K562 (cell line): ENCODE data around the gene BAIAP2L2. TPM values are rescaled to one million over a fixed set of nuclear protein-coding genes. Genes with fewer than 3 reads are reported as not detected.

Experiments
- ATAC-seq: fragments of 200-7000 bp; cut with Tn5 transposase; 3 replicates; pipeline ENCODE4 v1.9.1; 2020; ENCODE audit warnings: moderate library complexity
- BruUV-seq: library from RNA; stranded (reverse); fragments of 400-500 nt; replicated peaks from 2 replicates; lab custom pipeline; 2021; lab: Mats Ljungman, UMichigan
- CTCF ChIA-PET: fragments of 300-600 bp; formaldehyde crosslinking; extraction: SDS; loops from one replicate; lab custom pipeline; 2021; ENCODE audit warnings: low intra/inter-chr PET ratio; lab: Yijun Ruan, JAX
- POLR2A ChIA-PET: fragments of 300-600, 350-650 bp; sonication (Branson Sonifier 250); formaldehyde crosslinking; extraction: SDS; loops from one replicate; lab custom pipeline; 2021; ENCODE audit warnings: antibody characterized with exemption, inconsistent platforms; lab: Yijun Ruan, JAX
- DNase-seq, 4 experiments: peaks; one replicate each; pipeline versions ENCODE4 v3.0.0 to v3.0.0-alpha.2; 2011 to 2018; ENCODE audit warnings: low spot score in 3 of 4, mixed read lengths in 3 of 4; ENCODE audit errors: extremely low read depth in 1 of 4
- FAIRE-seq: peaks from 2 replicates; lab custom pipeline; 2011; peaks lifted over from hg19 to GRCh38; lab: Jason Lieb, UNC
- H2AFZ ChIP-seq: 2 replicates; pipeline ENCODE4 v1.6.0; 2011; ENCODE audit warnings: low read depth, low read length, control low read depth, inconsistent platforms
- H3K27ac ChIP-seq: fragments of 200-600 bp; 3 replicates; pipeline ENCODE4 v1.8.0; 2011; ENCODE audit warnings: low read depth, mild to moderate bottlenecking, control low read depth, inconsistent platforms, low read length, moderate library complexity, mixed read lengths; ENCODE audit errors: extremely low read depth
- H3K27me3 ChIP-seq, 2 experiments: fragments of 300-600 bp in 1 of 2; 2 replicates in 1 of 2; 3 replicates in 1 of 2; pipeline versions ENCODE4 v1.6.0 to v1.8.0; 2011; ENCODE audit warnings: inconsistent platforms in 2 of 2, low read length in 2 of 2, mild to moderate bottlenecking in 1 of 2, mixed read lengths in 1 of 2, moderate library complexity in 1 of 2; ENCODE audit not compliant: control insufficient read depth in 2 of 2, insufficient read depth in 2 of 2
- H3K36me3 ChIP-seq: fragments of 300-600 bp; 3 replicates; pipeline ENCODE4 v1.8.0; 2011; ENCODE audit warnings: mild to moderate bottlenecking, low read length, inconsistent platforms; ENCODE audit not compliant: control insufficient read depth, insufficient read depth
- H3K4me1 ChIP-seq, 2 experiments: fragments of 200-600 bp in 1 of 2; replicated peaks in 1 of 2; 2 replicates in 1 of 2; 3 replicates in 1 of 2; pipeline versions ENCODE4 v1.5.1 to v1.8.0; 2011; ENCODE audit warnings: inconsistent platforms in 2 of 2, low read length in 2 of 2, mild to moderate bottlenecking in 1 of 2, mixed read lengths in 1 of 2, moderate library complexity in 1 of 2; ENCODE audit not compliant: control insufficient read depth in 2 of 2, insufficient read depth in 2 of 2
- H3K4me2 ChIP-seq: 2 replicates; pipeline ENCODE4 v1.6.1; 2011; ENCODE audit warnings: low read length, control low read depth, inconsistent platforms, mixed read lengths; ENCODE audit not compliant: insufficient read depth
- H3K4me3 ChIP-seq: fragments of 200-600 bp; sonication (generic), shearing (Covaris generic); 2 replicates; pipeline ENCODE4 v1.5.1; 2016; ENCODE audit warnings: control low read depth, inconsistent platforms
- H3K79me2 ChIP-seq: fragments of 200-600 bp; 3 replicates; pipeline ENCODE4 v1.8.0; 2011; ENCODE audit warnings: low read length, inconsistent platforms; ENCODE audit not compliant: control insufficient read depth, insufficient read depth
- H3K9ac ChIP-seq, 2 experiments: 2 replicates each; pipeline versions ENCODE4 v1.6.0 to v1.6.1; 2011; ENCODE audit warnings: low read depth in 2 of 2, low read length in 2 of 2, control low read depth in 1 of 2, inconsistent platforms in 1 of 2, mild to moderate bottlenecking in 1 of 2, mixed read lengths in 1 of 2; ENCODE audit not compliant: insufficient read depth in 1 of 2
- H3K9me1 ChIP-seq: one replicate; pipeline ENCODE4 v1.6.0; 2011; ENCODE audit warnings: inconsistent platforms, mild to moderate bottlenecking, low read length, moderate library complexity; ENCODE audit not compliant: control insufficient read depth, insufficient read depth
- H3K9me3 ChIP-seq: replicated peaks from 2 replicates; pipeline ENCODE4 v1.5.1; 2011; ENCODE audit warnings: low read depth, low read length, inconsistent platforms; ENCODE audit not compliant: control insufficient read depth, insufficient read depth
- H4K20me1 ChIP-seq: replicated peaks from 2 replicates; pipeline ENCODE4 v1.6.1; 2011; ENCODE audit warnings: low read length, inconsistent platforms, mixed read lengths; ENCODE audit not compliant: control insufficient read depth, insufficient read depth
- ARHGAP35 ChIP-seq: fragments of 450-650 bp; IDR thresholded peaks from 2 replicates; pipeline ENCODE4 v1.6.1; 2018; ENCODE audit not compliant: partially characterized antibody
- CCAR2 ChIP-seq: fragments of 200-400 bp; formaldehyde crosslinking; IDR thresholded peaks from 2 replicates; pipeline ENCODE4 v1.6.1; 2017; ENCODE audit warnings: mild to moderate bottlenecking, low read depth, low read length
- GABPB2 ChIP-seq: fragments of 250-450 bp; sonication (Bioruptor Pico); conservative IDR thresholded peaks from 2 replicates; pipeline ENCODE4 v1.5.1; 2021; ENCODE audit warnings: mild to moderate bottlenecking
- ZKSCAN8 ChIP-seq: fragments of 200-800 bp; sonication (Bioruptor generic); IDR thresholded peaks from 2 replicates; pipeline ENCODE4 v1.6.1; 2016; ENCODE audit warnings: missing genetic modification characterization, missing compliant biosample characterization
- WGBS: fragments of 100-300 bp; shearing (Covaris generic); methylation state at CpG from one replicate; pipeline ENCODE4 v1.1.6; 2016; ENCODE audit warnings: low coverage, mixed read lengths; ENCODE audit not compliant: insufficient coverage; ENCODE audit errors: missing lambda C conversion rate; 5-methylcytosine and 5-hydroxymethylcytosine counted together
- in situ Hi-C: fragments of 300-500 bp; cut with MboI; formaldehyde crosslinking; loops from 4 replicates; pipeline ENCODE4 v1.15.0; 2018; ENCODE audit warnings: inconsistent platforms, mixed read lengths
- intact Hi-C: fragments of 100-400 bp; cut with micrococcal nuclease; formaldehyde crosslinking; loops from 2 replicates; pipeline ENCODE4 v1.14.2; 2022
- polyA plus RNA-seq, 8 experiments: library from polyadenylated mRNA; depleted of rRNA in 4 of 8; stranded (reverse) in 5 of 8; unstranded in 3 of 8; fragments of >200 nt; fragmentation: Nextera tagmentation in 2 of 8; fragmentation: Illumina TruSeq in 1 of 8; extraction: Ambion mirVana in 2 of 8; extraction: Trizol in 1 of 8; gene quantifications; 2 replicates each; pipeline versions ENCODE4 v1.2.1 to v1.2.3, GENCODE V29; 2011 to 2014; ENCODE audit warnings: inconsistent platforms in 1 of 8, missing spikeins in 1 of 8
- total RNA-seq, 7 experiments: library from RNA; depleted of rRNA in 6 of 7; stranded (reverse); fragments of >200 nt in 6 of 7; fragmentation: Illumina TruSeq in 2 of 7; extraction: Trizol in 2 of 7; gene quantifications; 2 replicates each; pipeline versions ENCODE4 v1.2.1 to v1.2.3, GENCODE V29; 2011 to 2021; ENCODE audit warnings: low replicate concordance in 1 of 7
- TF ChIP-seq, protein P1 (sequence below), 2 experiments: fragments of 450-650 bp; IDR thresholded peaks; 2 replicates each; pipeline ENCODE4 v1.6.1; 2016; ENCODE audit warnings: mild to moderate bottlenecking in 2 of 2, borderline replicate concordance in 1 of 2, low read depth in 1 of 2, moderate library complexity in 1 of 2
- TF ChIP-seq, protein P2 (sequence below): sonication (generic); formaldehyde crosslinking; IDR thresholded peaks from 2 replicates; pipeline ENCODE4 v1.8.0; 2023; ENCODE audit warnings: missing genetic modification reagents, mild to moderate bottlenecking, borderline replicate concordance

The BAIAP2L2 gene
- total and polyA plus RNA-seq, 9 of the 15 experiments (the other 6 are each of a cell fraction or from before 2014, with no cell fraction given) = 0.04 to 0.22 (median 0.07) TPM; not detected in 4

DNA sequence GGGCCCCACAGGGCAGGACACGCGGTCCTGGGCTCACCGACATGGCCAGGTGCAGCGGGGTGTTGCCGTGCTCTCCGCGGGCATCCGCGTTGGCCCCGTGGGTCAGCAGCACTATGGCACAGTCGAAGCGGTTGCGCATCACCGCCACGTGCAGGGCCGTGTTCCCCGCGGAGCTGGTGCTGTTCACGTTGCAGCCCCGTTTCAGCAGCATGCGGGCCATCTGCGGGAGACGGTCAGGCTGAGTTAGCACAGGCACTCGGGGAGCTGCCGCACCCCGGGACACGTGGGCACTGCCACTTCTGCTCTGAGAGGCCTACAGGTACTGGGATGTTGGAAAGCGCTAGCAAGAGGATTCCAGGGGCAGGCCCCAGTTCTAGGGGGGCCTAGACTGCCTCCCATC is 22.3 kb upstream of the BAIAP2L2 start (continued):
- TF ChIP-seq, protein P1, sequence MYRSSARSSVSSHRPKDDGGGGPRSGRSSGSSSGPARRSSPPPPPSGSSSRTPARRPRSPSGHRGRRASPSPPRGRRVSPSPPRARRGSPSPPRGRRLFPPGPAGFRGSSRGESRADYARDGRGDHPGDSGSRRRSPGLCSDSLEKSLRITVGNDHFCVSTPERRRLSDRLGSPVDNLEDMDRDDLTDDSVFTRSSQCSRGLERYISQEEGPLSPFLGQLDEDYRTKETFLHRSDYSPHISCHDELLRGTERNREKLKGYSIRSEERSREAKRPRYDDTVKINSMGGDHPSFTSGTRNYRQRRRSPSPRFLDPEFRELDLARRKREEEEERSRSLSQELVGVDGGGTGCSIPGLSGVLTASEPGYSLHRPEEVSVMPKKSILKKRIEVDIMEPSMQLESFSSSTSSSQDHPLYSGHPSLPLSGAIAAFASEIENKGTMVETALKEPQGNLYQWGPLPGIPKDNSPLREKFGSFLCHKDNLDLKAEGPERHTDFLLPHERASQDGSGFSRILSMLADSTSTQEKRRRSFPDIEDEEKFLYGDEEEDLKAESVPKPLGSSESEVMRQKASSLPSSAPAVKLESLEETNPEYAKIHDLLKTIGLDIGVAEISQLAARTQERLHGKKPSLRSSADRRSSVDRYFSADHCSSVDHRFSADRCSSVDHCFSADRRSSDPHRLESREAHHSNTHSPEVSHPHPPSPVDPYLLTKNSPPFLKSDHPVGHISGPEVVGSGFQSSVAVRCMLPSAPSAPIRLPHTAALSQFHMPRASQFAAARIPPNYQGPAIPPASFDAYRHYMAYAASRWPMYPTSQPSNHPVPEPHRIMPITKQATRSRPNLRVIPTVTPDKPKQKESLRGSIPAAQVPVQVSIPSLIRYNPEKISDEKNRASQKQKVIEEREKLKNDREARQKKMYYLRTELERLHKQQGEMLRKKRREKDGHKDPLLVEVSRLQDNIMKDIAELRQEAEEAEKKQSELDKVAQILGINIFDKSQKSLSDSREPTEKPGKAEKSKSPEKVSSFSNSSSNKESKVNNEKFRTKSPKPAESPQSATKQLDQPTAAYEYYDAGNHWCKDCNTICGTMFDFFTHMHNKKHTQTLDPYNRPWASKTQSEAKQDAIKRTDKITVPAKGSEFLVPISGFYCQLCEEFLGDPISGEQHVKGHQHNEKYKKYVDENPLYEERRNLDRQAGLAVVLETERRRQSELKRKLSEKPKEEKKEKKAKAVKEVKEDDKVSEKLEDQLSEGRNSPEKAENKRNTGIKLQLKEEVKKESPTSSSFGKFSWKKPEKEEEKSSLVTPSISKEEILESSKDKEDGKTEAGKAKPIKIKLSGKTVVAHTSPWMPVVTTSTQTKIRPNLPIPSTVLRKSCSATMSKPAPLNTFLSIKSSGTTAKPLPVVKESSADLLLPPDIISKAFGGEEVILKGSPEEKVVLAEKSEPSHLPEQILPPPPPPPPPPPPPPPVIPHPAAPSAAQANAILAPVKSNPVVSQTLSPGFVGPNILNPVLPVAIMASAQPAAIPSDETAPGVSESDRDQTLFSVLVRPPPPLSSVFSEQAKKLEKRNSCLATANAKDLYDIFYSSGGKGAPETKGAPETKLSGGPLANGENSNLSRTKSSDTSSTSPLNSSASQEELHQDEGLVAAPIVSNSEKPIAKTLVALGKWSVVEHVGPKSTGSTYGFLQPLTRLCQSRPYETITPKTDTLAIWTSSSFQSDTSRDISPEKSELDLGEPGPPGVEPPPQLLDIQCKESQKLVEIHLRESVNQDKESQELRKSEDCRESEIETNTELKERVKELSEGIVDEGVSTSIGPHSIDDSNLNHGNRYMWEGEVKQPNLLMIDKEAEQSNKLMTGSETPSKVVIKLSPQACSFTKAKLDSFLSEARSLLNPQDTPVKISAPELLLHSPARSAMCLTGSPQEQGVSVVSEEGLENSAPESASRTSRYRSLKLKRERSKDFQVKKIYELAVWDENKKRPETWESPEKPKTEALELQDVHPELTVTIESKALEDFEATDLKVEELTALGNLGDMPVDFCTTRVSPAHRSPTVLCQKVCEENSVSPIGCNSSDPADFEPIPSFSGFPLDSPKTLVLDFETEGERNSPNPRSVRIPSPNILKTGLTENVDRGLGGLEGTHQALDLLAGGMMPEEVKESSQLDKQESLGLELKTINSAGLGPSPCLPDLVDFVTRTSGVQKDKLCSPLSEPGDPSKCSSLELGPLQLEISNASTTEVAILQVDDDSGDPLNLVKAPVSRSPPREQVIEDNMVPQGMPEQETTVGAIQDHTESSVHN (IDR thresholded peaks at IDR 0.05; ENCODE audit: borderline replicate concordance in 1 of 2, low read depth in 1 of 2) = no peak

DNA sequence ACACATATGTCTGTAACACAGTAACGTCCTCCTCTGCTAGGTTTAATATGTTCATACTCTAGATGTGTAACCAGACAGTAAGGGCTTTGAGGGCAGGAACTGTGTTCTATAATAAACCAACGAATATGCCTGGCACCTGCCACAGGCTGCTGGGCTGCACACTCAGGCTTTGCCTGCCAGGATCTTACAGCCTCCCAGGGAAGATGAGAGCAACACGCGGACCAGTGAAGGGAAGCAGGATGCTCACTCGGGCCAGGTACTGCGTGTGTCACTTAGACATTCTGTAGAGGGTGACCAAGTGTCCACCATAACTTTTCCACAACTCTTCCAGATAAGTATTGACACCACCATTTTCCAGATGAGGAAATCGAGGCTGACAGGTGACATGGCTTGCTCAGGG is 21.7 kb upstream of the BAIAP2L2 start:
- Histone ChIP-seq H3K4me1 (peaks cover 8 to 24% of the 10 kb centered on the region in 2 experiments), H2AFZ (no peak overlapping the region), H3K27me3 (no peaks in the 10 kb centered on the region), H3K27ac (no peak overlapping the region), H3K4me3 (no peak overlapping the region), H3K9me3 (no peaks in the 10 kb centered on the region), H3K4me2 (no peak overlapping the region), H3K9me1 (peaks cover 3% of the 10 kb centered on the region), H3K36me3 (no peaks in the 10 kb centered on the region), H4K20me1 (no peaks in the 10 kb centered on the region), H3K79me2 (no peaks in the 10 kb centered on the region), H3K9ac (no peak overlapping the region)
- CTCF ChIA-PET = no interaction called here
- DNase-seq (no peak), FAIRE-seq (no peak), ATAC-seq (no peak)
- in situ Hi-C loops = no loop called here
- TF ChIP-seq CCAR2 = no peak
- TF ChIP-seq, protein P2, sequence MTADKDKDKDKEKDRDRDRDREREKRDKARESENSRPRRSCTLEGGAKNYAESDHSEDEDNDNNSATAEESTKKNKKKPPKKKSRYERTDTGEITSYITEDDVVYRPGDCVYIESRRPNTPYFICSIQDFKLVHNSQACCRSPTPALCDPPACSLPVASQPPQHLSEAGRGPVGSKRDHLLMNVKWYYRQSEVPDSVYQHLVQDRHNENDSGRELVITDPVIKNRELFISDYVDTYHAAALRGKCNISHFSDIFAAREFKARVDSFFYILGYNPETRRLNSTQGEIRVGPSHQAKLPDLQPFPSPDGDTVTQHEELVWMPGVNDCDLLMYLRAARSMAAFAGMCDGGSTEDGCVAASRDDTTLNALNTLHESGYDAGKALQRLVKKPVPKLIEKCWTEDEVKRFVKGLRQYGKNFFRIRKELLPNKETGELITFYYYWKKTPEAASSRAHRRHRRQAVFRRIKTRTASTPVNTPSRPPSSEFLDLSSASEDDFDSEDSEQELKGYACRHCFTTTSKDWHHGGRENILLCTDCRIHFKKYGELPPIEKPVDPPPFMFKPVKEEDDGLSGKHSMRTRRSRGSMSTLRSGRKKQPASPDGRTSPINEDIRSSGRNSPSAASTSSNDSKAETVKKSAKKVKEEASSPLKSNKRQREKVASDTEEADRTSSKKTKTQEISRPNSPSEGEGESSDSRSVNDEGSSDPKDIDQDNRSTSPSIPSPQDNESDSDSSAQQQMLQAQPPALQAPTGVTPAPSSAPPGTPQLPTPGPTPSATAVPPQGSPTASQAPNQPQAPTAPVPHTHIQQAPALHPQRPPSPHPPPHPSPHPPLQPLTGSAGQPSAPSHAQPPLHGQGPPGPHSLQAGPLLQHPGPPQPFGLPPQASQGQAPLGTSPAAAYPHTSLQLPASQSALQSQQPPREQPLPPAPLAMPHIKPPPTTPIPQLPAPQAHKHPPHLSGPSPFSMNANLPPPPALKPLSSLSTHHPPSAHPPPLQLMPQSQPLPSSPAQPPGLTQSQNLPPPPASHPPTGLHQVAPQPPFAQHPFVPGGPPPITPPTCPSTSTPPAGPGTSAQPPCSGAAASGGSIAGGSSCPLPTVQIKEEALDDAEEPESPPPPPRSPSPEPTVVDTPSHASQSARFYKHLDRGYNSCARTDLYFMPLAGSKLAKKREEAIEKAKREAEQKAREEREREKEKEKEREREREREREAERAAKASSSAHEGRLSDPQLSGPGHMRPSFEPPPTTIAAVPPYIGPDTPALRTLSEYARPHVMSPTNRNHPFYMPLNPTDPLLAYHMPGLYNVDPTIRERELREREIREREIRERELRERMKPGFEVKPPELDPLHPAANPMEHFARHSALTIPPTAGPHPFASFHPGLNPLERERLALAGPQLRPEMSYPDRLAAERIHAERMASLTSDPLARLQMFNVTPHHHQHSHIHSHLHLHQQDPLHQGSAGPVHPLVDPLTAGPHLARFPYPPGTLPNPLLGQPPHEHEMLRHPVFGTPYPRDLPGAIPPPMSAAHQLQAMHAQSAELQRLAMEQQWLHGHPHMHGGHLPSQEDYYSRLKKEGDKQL (CRISPR knock-in tag) = no peak
- no peak for TF ChIP-seq ZKSCAN8 (CRISPR knock-in tag)
- no peak for TF ChIP-seq ARHGAP35
- no peak for TF ChIP-seq GABPB2
- BruUV-seq = no TSS peak
- POLR2A ChIA-PET = no interaction called here
- WGBS = 76% methylated on average over 3 of the region's 7 CpGs
- intact Hi-C loops = no loop called here
